Amniotic stem cell (primary cell): ENCODE data around the gene CD300LG.
A peak's percentile ranks its signal among the peaks of the same experiment; 100 is the strongest.

Source experiments
- DNase-seq: peaks from one replicate; lab custom pipeline; 2025; lab: John Stamatoyannopoulos, UW

CD300LG gene

DNA sequence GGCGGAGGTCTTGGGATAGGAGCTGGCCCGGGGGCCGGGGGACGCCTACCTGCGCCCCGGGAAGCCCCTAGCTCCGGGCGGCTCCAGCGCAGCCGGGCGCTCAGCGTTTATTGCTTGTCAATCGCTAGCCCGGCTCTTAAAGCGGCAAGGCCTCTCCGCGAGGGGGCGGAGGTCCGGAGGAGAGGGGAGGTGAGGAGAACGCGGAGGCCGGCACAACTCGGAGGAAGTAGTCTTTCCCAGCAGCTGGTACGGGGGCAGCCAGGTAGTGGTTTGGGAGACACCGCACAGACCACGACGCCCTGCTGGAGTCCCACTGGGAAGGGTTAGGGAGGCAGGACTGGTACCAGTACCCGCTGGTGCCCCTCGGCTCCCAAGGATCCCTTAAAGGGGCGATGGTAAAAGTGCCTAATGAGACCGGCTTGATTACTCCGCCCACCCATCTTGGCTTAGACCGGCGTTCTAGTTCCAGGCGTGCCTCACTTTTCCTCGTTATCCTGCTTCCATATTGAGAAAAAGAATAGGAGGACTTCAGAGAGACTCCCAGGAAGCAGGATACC lies 60.5 kb downstream of the CD300LG start, which contains the start of gene MPP2:
Gene MPP2 (minus strand): TSS at position 112 of the 557 bp plus-strand sequence. CDS start 3,076 bp downstream, outside the sequence.
- DNase-seq: peak; percentile 63

GRCh38 chr17:43907998-43908721 lies 61.2 kb downstream of the CD300LG start:
- peak; percentile 10 for DNase-seq

GRCh38 chr17:43909537-43910231 lies 62.7 kb downstream of the CD300LG start:
- DNase-seq: no peak

DNA sequence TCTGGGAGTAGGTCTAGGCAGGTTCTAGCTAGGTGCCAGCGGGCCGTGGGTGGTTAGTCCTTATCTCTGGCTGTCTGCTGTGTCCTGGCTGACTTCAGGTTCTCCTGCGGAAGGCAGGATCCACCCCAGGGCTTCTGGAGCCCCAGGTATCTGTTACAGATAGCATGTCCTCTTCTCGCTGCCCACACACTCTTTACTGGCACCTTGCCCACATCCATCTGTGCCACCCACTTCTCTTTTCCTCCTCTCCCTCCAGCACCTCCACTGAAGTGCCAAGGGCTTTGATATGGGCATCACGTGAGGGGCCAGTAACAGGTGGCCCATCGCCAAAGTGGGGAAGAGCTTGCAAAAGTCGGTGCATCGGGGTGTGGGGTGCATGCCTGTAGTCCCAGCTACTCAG lies 64.9 kb downstream of the CD300LG start:
- DNase-seq: no peak

DNA sequence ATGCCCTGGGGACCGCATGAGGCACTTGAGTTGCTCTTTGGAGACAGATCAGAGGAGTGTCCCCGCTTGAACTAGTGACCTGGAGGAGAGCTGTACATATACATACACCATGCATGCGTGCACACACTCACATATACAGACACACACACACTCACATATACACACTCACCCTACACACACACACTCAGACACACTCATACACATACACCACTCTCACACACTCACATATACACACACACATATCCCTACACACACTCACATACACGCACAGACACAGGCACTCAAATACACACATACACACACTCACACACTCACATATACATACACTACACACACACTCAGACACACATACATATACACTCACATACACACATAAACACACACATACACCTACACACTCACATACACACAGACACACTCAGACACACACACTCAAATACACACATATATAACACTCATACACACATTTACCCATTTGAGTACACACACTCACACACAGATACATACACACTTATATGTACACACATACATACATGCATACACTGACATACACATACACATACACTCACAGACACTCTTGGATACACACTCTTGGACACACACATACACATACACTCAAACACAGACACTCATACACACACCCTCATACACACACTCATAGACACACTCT lies 65.8 kb downstream of the CD300LG start:
- no peak for DNase-seq
